ACHN (cell line): ENCODE measurements around the gene ATP6V1C2.
"Not testable (repeated sequence)": the region's sequence is repeated elsewhere in the genome, so short reads cannot be mapped to it uniquely, and the experiment has no call there.

Experiments used
- DNase-seq: peaks from one replicate; pipeline ENCODE4 v3.0.0-alpha.2; 2015
- in situ Hi-C: cut with HindIII; loops from 2 replicates; pipeline ENCODE4 v1.10.0; 2017; ENCODE audit warnings: low sequenced_read_pairs, low pct_ligation_motif_present, low pct_unique_long_range_greater_than_20kb

Gene ATP6V1C2

GRCh38 chr2:10798783-10799182, 77.4 kb downstream of the ATP6V1C2 start:
- DNase-seq = no peak
- in situ Hi-C loops = no loop called here

- in situ Hi-C loops = no loop called here
- no peak for DNase-seq
These were observed 78.7 kb downstream of the ATP6V1C2 start for GRCh38 chr2:10800163-10800562.

- in situ Hi-C loops = no loop called here
- no peak for DNase-seq
These were observed 81.2 kb downstream of the ATP6V1C2 start for GRCh38 chr2:10802657-10803056.

GRCh38 chr2:10805990-10806389, 84.6 kb downstream of the ATP6V1C2 start:
- in situ Hi-C loops = not testable (repeated sequence)

GRCh38 chr2:10806543-10806942, 85.1 kb downstream of the ATP6V1C2 start:
- DNase-seq = no peak
- in situ Hi-C loops = no loop called here

More at GRCh38 chr2:10805990-10806389, 84.6 kb downstream of the ATP6V1C2 start:
- DNase-seq = not testable (repeated sequence)

- DNase-seq = no peak
- in situ Hi-C loops = no loop called here
These were observed 89.1 kb downstream of the ATP6V1C2 start for GRCh38 chr2:10810202-10811161.

- in situ Hi-C loops = no loop called here
- no peak for DNase-seq
These were observed 90.1 kb downstream of the ATP6V1C2 start for GRCh38 chr2:10811517-10811916.

GRCh38 chr2:10812362-10813162, 91.1 kb downstream of the ATP6V1C2 start, which contains the start of gene PDIA6:
Gene PDIA6, minus strand, starts transcription at chr2:10812785. Its CDS starts 89 bp downstream, at chr2:10812696.
- in situ Hi-C loops = no loop called here
- peak; percentile 98 for DNase-seq

- in situ Hi-C loops, DNase-seq: not testable (repeated sequence)
These were observed 92.0 kb downstream of the ATP6V1C2 start for GRCh38 chr2:10813163-10814138.

- in situ Hi-C loops = no loop called here
- no peak for DNase-seq
These were observed 92.7 kb downstream of the ATP6V1C2 start for GRCh38 chr2:10814142-10814541.

- in situ Hi-C loops = no loop called here
- no peak for DNase-seq
These were observed 93.3 kb downstream of the ATP6V1C2 start for GRCh38 chr2:10814571-10815331.

- in situ Hi-C loops = no loop called here
- no peak for DNase-seq
These were observed 96.0 kb downstream of the ATP6V1C2 start for GRCh38 chr2:10817413-10817812.

GRCh38 chr2:10818305-10818704, 96.9 kb downstream of the ATP6V1C2 start:
- in situ Hi-C loops = not testable (repeated sequence)

GRCh38 chr2:10818984-10819383, 97.6 kb downstream of the ATP6V1C2 start:
- in situ Hi-C loops = no loop called here
- no peak for DNase-seq

More at GRCh38 chr2:10818305-10818704, 96.9 kb downstream of the ATP6V1C2 start:
- not testable (repeated sequence) for DNase-seq

GRCh38 chr2:10819714-10820314, 98.4 kb downstream of the ATP6V1C2 start:
- no peak for DNase-seq
- in situ Hi-C loops = no loop called here

GRCh38 chr2:10820562-10820961, 99.1 kb downstream of the ATP6V1C2 start:
- in situ Hi-C loops = no loop called here
- no peak for DNase-seq
